Thoracic aorta (tissue), 2 donors: ENCODE measurements around the gene DOK3. TPM values are rescaled to one million over a fixed set of nuclear protein-coding genes. Genes with fewer than 3 reads are reported as not detected.

Experiments used
- ATAC-seq: fragments of 150-250 bp; one replicate; pipeline ENCODE4 v1.8.0; 2017; ENCODE audit warnings: low read depth; ENCODE audit not compliant: insufficient number of reproducible peaks, low FRiP score
- DNase-seq: peaks from one replicate; pipeline ENCODE4 v3.0.0-alpha.2; 2020; ENCODE audit warnings: low spot score
- H3K27ac ChIP-seq, 2 donors: fragments of 200-600 bp; sonication (generic); 1 replicate in 1 of 2; 2 replicates in 1 of 2; pipeline ENCODE4 v1.5.1; 2016; ENCODE audit warnings: mild to moderate bottlenecking in 2 of 2, moderate library complexity in 2 of 2
- H3K27me3 ChIP-seq: fragments of 200-600 bp; sonication (generic); replicated peaks from 2 replicates; pipeline ENCODE4 v1.6.0; 2016; ENCODE audit warnings: mild to moderate bottlenecking; ENCODE audit not compliant: insufficient read depth
- H3K36me3 ChIP-seq: fragments of 200-600 bp; sonication (generic); one replicate; pipeline ENCODE4 v1.5.1; 2016
- H3K4me1 ChIP-seq, 2 donors: fragments of 200-600 bp; sonication (generic); 1 replicate in 1 of 2; 2 replicates in 1 of 2; pipeline versions ENCODE4 v1.5.1 to v1.6.0; 2016; ENCODE audit warnings: low read depth in 2 of 2, mild to moderate bottlenecking in 1 of 2; ENCODE audit not compliant: control insufficient read depth in 1 of 2
- H3K4me3 ChIP-seq: fragments of 200-600 bp; sonication (generic); 2 replicates; pipeline ENCODE4 v1.5.1; 2016; ENCODE audit warnings: mild to moderate bottlenecking
- H3K9me3 ChIP-seq: fragments of 200-600 bp; sonication (generic); 2 replicates; pipeline ENCODE4 v1.5.1; 2016
- CTCF ChIP-seq: fragments of 200-600 bp; sonication (generic); IDR thresholded peaks from one replicate; pipeline ENCODE4 v1.5.1; 2019; ENCODE audit warnings: antibody characterized with exemption
- total RNA-seq, 2 donors: library from RNA; depleted of rRNA; stranded (reverse); fragments of >200 nt; gene quantifications; one replicate each; pipeline versions ENCODE4 v1.1.0 to v1.2.3, GENCODE V29; 2016

The DOK3 gene
- total RNA-seq, 2 donors from 2014 or later: 20.5 to 35.6 TPM

- DNase-seq: no peak
- ATAC-seq: no peak
- H3K36me3 ChIP-seq: peaks cover 46% of the 10 kb centered on the region
- peak overlapping the region; percentile 51 to 70 for H3K27ac ChIP-seq
- H3K9me3 ChIP-seq: no peaks in the 10 kb centered on the region
- no peaks in the 10 kb centered on the region for H3K27me3 ChIP-seq
- H3K4me1 ChIP-seq: peaks cover 15 to 94% of the 10 kb centered on the region in 2 donors
- no peak for TF ChIP-seq CTCF
- no peak overlapping the region for H3K4me3 ChIP-seq
Observed at GRCh38 chr5:177483042-177483441, 26.6 kb downstream of the DOK3 start.

- no peaks in the 10 kb centered on the region for H3K9me3 ChIP-seq
- no peak for TF ChIP-seq CTCF
- ATAC-seq: no peak
- peaks cover 39% of the 10 kb centered on the region for H3K36me3 ChIP-seq
- no peaks in the 10 kb centered on the region for H3K27me3 ChIP-seq
- no peak overlapping the region for H3K4me3 ChIP-seq
- peaks cover 15 to 88% of the 10 kb centered on the region in 2 donors for H3K4me1 ChIP-seq
- no peak for DNase-seq
- peak overlapping the region; percentile 51 to 81 for H3K27ac ChIP-seq
Observed at GRCh38 chr5:177482359-177482795, 27.2 kb downstream of the DOK3 start.

- no peak for TF ChIP-seq CTCF
- H3K27ac ChIP-seq: peak overlapping the region; percentile 72 to 81
- H3K4me1 ChIP-seq: peaks cover 27 to 84% of the 10 kb centered on the region in 2 donors
- no peak for DNase-seq
- H3K27me3 ChIP-seq: no peaks in the 10 kb centered on the region
- H3K4me3 ChIP-seq: no peak overlapping the region
- H3K9me3 ChIP-seq: no peaks in the 10 kb centered on the region
- no peak for ATAC-seq
- peaks cover 17% of the 10 kb centered on the region for H3K36me3 ChIP-seq
Observed at GRCh38 chr5:177479774-177480173, 29.9 kb downstream of the DOK3 start.

- Histone ChIP-seq H3K36me3 (peaks cover 10% of the 10 kb centered on the region), H3K27ac (peak overlapping the region; percentile 72 to 81), H3K4me1 (peaks cover 27 to 84% of the 10 kb centered on the region in 2 donors), H3K4me3 (no peak overlapping the region), H3K27me3 (no peaks in the 10 kb centered on the region), H3K9me3 (no peaks in the 10 kb centered on the region)
- no peak for TF ChIP-seq CTCF
- DNase-seq (no peak), ATAC-seq (no peak)
Observed at GRCh38 chr5:177478711-177479646, 30.6 kb downstream of the DOK3 start.

- DNase-seq (no peak), ATAC-seq (no peak)
- H3K9me3 ChIP-seq: no peaks in the 10 kb centered on the region
- no peak for TF ChIP-seq CTCF
- no peak overlapping the region for H3K4me3 ChIP-seq
- peaks cover 27 to 76% of the 10 kb centered on the region in 2 donors for H3K4me1 ChIP-seq
- peak overlapping the region; percentile 72 to 81 for H3K27ac ChIP-seq
- H3K27me3 ChIP-seq: no peaks in the 10 kb centered on the region
- H3K36me3 ChIP-seq: no peaks in the 10 kb centered on the region
Observed at GRCh38 chr5:177477701-177478477, 31.7 kb downstream of the DOK3 start.
